GF-D8 (cell line): ENCODE results near the gene PRICKLE1.

Source experiments
- DNase-seq: peaks from one replicate; lab custom pipeline; 2025; lab: John Stamatoyannopoulos, UW

PRICKLE1 gene

GRCh38 chr12:42588524-42589464 is 752 bp downstream of the PRICKLE1 start:
- DNase-seq = no peak

GRCh38 chr12:42587601-42588523 is 1.7 kb downstream of the PRICKLE1 start:
- DNase-seq = no peak

- DNase-seq = no peak
Observed at GRCh38 chr12:42586268-42586667, 3.3 kb downstream of the PRICKLE1 start.

GRCh38 chr12:42585841-42586216 is 3.7 kb downstream of the PRICKLE1 start:
- no peak for DNase-seq

- DNase-seq = no peak
Observed at GRCh38 chr12:42585154-42585840, 4.2 kb downstream of the PRICKLE1 start.

- DNase-seq = no peak
Observed at GRCh38 chr12:42584651-42585111, 4.9 kb downstream of the PRICKLE1 start.

- DNase-seq = no peak
Observed at GRCh38 chr12:42583016-42583415, 6.5 kb downstream of the PRICKLE1 start.

- no peak for DNase-seq
Observed at GRCh38 chr12:42582498-42582897, 7.0 kb downstream of the PRICKLE1 start.

- DNase-seq = no peak
Observed at GRCh38 chr12:42582050-42582449, 7.5 kb downstream of the PRICKLE1 start.

GRCh38 chr12:42576374-42576773 is 13.2 kb downstream of the PRICKLE1 start:
- DNase-seq = no peak

GRCh38 chr12:42575717-42576116 is 13.8 kb downstream of the PRICKLE1 start:
- DNase-seq = no peak

GRCh38 chr12:42574851-42575266 is 14.7 kb downstream of the PRICKLE1 start:
- no peak for DNase-seq

GRCh38 chr12:42571327-42572009 is 18.1 kb downstream of the PRICKLE1 start:
- DNase-seq = no peak

- no peak for DNase-seq
Observed at GRCh38 chr12:42570076-42570475, 19.5 kb downstream of the PRICKLE1 start.

GRCh38 chr12:42568952-42569915 is 20.3 kb downstream of the PRICKLE1 start:
- DNase-seq = peak; percentile 27

- DNase-seq = no peak
Observed at GRCh38 chr12:42565633-42566032, 23.9 kb downstream of the PRICKLE1 start.

GRCh38 chr12:42564996-42565395 is 24.6 kb downstream of the PRICKLE1 start:
- no peak for DNase-seq

GRCh38 chr12:42564556-42564955 is 25.0 kb downstream of the PRICKLE1 start:
- no peak for DNase-seq

GRCh38 chr12:42560977-42561376 is 28.6 kb downstream of the PRICKLE1 start:
- no peak for DNase-seq

- no peak for DNase-seq
Observed at GRCh38 chr12:42557586-42558172, 31.9 kb downstream of the PRICKLE1 start.
